Memory B cell (primary cell): ENCODE data around the gene PACS2.
"Not testable (repeated sequence)": the region's sequence is repeated elsewhere in the genome, so short reads cannot be mapped to it uniquely, and the experiment has no call there.

Experiments
- ATAC-seq: fragments of 150-1000 bp; cut with Tn5 transposase; 2 replicates; pipeline ENCODE4 v1.10.0; 2021; ENCODE audit warnings: low read depth, mild to moderate bottlenecking, moderate library complexity
- DNase-seq, 2 donors: peaks; one replicate each; pipeline ENCODE4 v3.0.0; 2022; ENCODE audit warnings: low spot score in 2 of 2
- H3K27ac Mint-ChIP-seq: one replicate; pipeline ENCODE4 v1.8.0; 2022; ENCODE audit warnings: mild to moderate bottlenecking, moderate library complexity, mixed read lengths
- H3K27me3 Mint-ChIP-seq: one replicate; pipeline ENCODE4 v1.8.0; 2022; ENCODE audit warnings: mixed read lengths
- H3K36me3 Mint-ChIP-seq: one replicate; pipeline ENCODE4 v1.8.0; 2022; ENCODE audit warnings: mild to moderate bottlenecking, mixed read lengths
- H3K4me1 Mint-ChIP-seq: one replicate; pipeline ENCODE4 v1.8.0; 2022; ENCODE audit warnings: mixed read lengths
- H3K4me3 Mint-ChIP-seq: one replicate; pipeline ENCODE4 v1.8.0; 2022; ENCODE audit warnings: mild to moderate bottlenecking, moderate library complexity, mixed read lengths
- H3K9me3 Mint-ChIP-seq: one replicate; pipeline ENCODE4 v1.8.0; 2022; ENCODE audit warnings: mixed read lengths

The PACS2 gene

GRCh38 chr14:105281371-105282097 is 33.0 kb upstream of the PACS2 start:
- no peaks in the 10 kb centered on the region for H3K9me3 Mint-ChIP-seq
- DNase-seq (no peak), ATAC-seq (peak; percentile 32)
- no peak overlapping the region for H3K27ac Mint-ChIP-seq
- peaks cover 11% of the 10 kb centered on the region for H3K36me3 Mint-ChIP-seq
- peaks cover 17% of the 10 kb centered on the region for H3K4me1 Mint-ChIP-seq
- H3K4me3 Mint-ChIP-seq = no peak overlapping the region
- no peaks in the 10 kb centered on the region for H3K27me3 Mint-ChIP-seq

DNA sequence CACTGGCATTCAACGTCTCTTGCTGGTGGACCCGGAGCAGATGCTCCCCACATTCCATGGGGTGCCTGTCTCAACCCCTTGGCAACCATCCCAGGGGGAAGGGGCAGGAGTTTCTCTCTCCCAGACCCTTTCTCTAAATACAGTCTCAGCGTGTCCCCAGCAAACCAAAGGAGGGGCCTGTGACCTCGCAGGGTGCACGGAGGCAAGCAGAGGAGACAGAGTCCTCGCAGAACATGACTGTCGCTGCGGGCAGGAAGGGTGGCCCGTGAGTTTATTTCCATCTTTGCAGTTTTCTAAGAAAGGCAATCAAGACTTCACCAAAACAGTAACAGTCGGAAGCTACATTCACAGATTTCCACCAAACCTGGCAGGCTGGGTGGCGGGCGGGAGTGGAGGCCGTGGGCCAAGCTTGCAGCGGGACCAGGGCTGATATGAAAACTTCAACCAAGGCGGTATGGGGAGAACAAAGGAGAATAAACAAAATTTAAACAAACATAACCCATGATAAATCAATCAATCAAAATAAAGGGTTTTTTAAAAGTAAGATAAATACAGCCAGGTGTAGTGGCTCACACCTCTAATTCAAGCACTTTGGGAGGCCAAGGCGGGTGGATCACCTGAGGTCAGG is 32.3 kb upstream of the PACS2 start:
- peaks cover 17% of the 10 kb centered on the region for H3K4me1 Mint-ChIP-seq
- ATAC-seq = no peak
- H3K27ac Mint-ChIP-seq = no peak overlapping the region
- no peaks in the 10 kb centered on the region for H3K9me3 Mint-ChIP-seq
- no peak for DNase-seq
- no peak overlapping the region for H3K4me3 Mint-ChIP-seq
- H3K36me3 Mint-ChIP-seq = peaks cover 11% of the 10 kb centered on the region
- H3K27me3 Mint-ChIP-seq = no peaks in the 10 kb centered on the region

DNA sequence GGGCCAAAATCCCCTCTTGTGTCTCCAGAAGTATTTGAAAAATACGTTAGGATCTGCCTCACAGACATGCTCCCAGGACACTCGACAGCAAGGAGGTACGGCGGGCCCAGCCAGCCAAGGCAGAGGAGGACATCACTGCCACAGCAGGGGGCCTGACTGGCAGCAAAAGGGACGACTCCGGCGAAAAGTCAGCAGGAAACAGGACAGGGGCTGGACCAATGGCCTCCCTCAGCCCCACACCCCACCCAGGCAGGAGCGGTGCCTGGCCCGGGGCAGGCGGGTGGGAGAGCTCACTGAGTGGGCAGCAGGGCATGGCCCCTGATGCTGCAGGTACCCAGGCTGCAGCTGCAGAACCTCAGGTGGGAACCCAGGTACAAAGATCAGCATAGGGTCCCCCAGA is 31.5 kb upstream of the PACS2 start:
- no peaks in the 10 kb centered on the region for H3K27me3 Mint-ChIP-seq
- H3K9me3 Mint-ChIP-seq = no peaks in the 10 kb centered on the region
- DNase-seq (no peak), ATAC-seq (no peak)
- H3K4me1 Mint-ChIP-seq = peaks cover 17% of the 10 kb centered on the region
- peaks cover 11% of the 10 kb centered on the region for H3K36me3 Mint-ChIP-seq
- no peak overlapping the region for H3K27ac Mint-ChIP-seq
- H3K4me3 Mint-ChIP-seq = no peak overlapping the region

- ATAC-seq = no peak
- H3K4me1 Mint-ChIP-seq = peaks cover 17% of the 10 kb centered on the region
- DNase-seq = no peak
- peaks cover 11% of the 10 kb centered on the region for H3K36me3 Mint-ChIP-seq
- no peaks in the 10 kb centered on the region for H3K27me3 Mint-ChIP-seq
- H3K9me3 Mint-ChIP-seq = no peaks in the 10 kb centered on the region
- H3K4me3 Mint-ChIP-seq = no peak overlapping the region
- no peak overlapping the region for H3K27ac Mint-ChIP-seq
Measured at GRCh38 chr14:105283899-105284298, 30.6 kb upstream of the PACS2 start.

- DNase-seq (no peak), ATAC-seq (no peak)
- Mint-ChIP-seq H3K4me1 (peaks cover 18% of the 10 kb centered on the region), H3K27ac (no peak overlapping the region), H3K9me3 (no peaks in the 10 kb centered on the region), H3K4me3 (no peak overlapping the region), H3K36me3 (peaks cover 11% of the 10 kb centered on the region), H3K27me3 (no peaks in the 10 kb centered on the region)
Measured at GRCh38 chr14:105285174-105285573, 29.4 kb upstream of the PACS2 start.

- ATAC-seq = no peak
- H3K4me1 Mint-ChIP-seq = peaks cover 19% of the 10 kb centered on the region
- H3K27me3 Mint-ChIP-seq = peaks cover 2% of the 10 kb centered on the region
- peaks cover 14% of the 10 kb centered on the region for H3K36me3 Mint-ChIP-seq
- no peaks in the 10 kb centered on the region for H3K9me3 Mint-ChIP-seq
- no peak for DNase-seq
- H3K27ac Mint-ChIP-seq = peak overlapping the region; percentile 17
- no peak overlapping the region for H3K4me3 Mint-ChIP-seq
Measured at GRCh38 chr14:105286759-105287144, 27.8 kb upstream of the PACS2 start.

DNA sequence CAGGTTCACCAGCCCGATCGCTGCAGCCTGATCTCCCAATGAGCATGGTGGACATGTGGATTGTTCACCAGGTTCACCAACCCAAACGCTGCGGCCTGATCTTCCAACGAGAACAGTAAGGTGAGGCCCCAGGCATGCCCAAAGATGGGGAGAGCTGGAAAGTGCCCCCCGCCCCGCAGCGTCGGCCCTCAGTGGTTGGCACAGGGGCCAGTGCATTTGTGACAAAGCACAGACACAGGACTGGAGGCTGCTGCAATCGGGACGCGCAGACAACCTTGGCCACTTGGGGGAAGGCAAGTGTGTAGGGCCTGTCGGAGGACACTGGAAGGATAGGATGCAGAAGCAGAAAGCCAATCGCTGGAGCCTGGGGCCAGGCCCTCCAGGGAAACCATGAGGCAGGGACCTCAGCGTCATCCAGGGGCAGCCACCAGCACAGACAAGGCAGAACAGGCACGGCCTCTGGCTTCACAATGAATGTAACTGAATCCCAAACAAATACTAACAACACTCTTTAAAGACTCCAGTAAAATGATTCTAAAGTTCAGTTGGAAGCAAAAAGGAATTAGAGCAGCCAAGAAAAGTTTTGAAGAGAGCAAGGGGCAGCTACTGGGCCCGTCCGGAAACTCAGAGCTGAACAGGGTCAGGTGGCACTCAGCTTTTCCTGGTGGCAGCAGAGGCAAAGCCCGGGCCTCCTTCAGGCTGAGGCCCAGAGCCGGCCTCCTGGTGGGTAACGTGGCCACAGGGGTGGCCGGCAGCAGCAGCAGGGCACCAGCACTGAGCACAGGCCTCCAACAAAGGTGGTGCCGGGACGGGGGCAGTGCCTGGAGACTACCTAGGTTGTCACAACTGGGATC is 27.1 kb upstream of the PACS2 start:
- ATAC-seq = no peak
- H3K4me1 Mint-ChIP-seq = peaks cover 19% of the 10 kb centered on the region
- no peak for DNase-seq
- H3K36me3 Mint-ChIP-seq = peaks cover 14% of the 10 kb centered on the region
- H3K4me3 Mint-ChIP-seq = no peak overlapping the region
- no peaks in the 10 kb centered on the region for H3K9me3 Mint-ChIP-seq
- H3K27me3 Mint-ChIP-seq = peaks cover 2% of the 10 kb centered on the region
- H3K27ac Mint-ChIP-seq = no peak overlapping the region

GRCh38 chr14:105288936-105289335 is 25.6 kb upstream of the PACS2 start:
- not testable (repeated sequence) for ATAC-seq, H3K27ac Mint-ChIP-seq, H3K9me3 Mint-ChIP-seq, H3K27me3 Mint-ChIP-seq, DNase-seq, H3K4me3 Mint-ChIP-seq
- Mint-ChIP-seq H3K4me1 (peaks cover 18% of the 10 kb centered on the region), H3K36me3 (peaks cover 14% of the 10 kb centered on the region)

GRCh38 chr14:105290621-105291346 is 23.8 kb upstream of the PACS2 start:
- peaks cover 2% of the 10 kb centered on the region for H3K27me3 Mint-ChIP-seq
- no peak overlapping the region for H3K4me3 Mint-ChIP-seq
- ATAC-seq (no peak), DNase-seq (no peak)
- no peaks in the 10 kb centered on the region for H3K9me3 Mint-ChIP-seq
- H3K27ac Mint-ChIP-seq = no peak overlapping the region
- H3K4me1 Mint-ChIP-seq = peaks cover 20% of the 10 kb centered on the region
- peaks cover 3% of the 10 kb centered on the region for H3K36me3 Mint-ChIP-seq

GRCh38 chr14:105292826-105293711 is 21.5 kb upstream of the PACS2 start:
- Mint-ChIP-seq H3K9me3 (no peaks in the 10 kb centered on the region), H3K4me3 (no peak overlapping the region), H3K27me3 (peaks cover 2% of the 10 kb centered on the region), H3K4me1 (peaks cover 20% of the 10 kb centered on the region), H3K36me3 (peaks cover 3% of the 10 kb centered on the region), H3K27ac (no peak overlapping the region)
- DNase-seq (no peak), ATAC-seq (no peak)

- DNase-seq = peak in 1 of 2 donors; percentile 37
- H3K4me1 Mint-ChIP-seq = peaks cover 18% of the 10 kb centered on the region
Measured at GRCh38 chr14:105294142-105294597, 20.4 kb upstream of the PACS2 start.

GRCh38 chr14:105297311-105297710 is 17.2 kb upstream of the PACS2 start:
- not testable (repeated sequence) for H3K27ac Mint-ChIP-seq, DNase-seq, H3K27me3 Mint-ChIP-seq, H3K4me3 Mint-ChIP-seq, H3K36me3 Mint-ChIP-seq, H3K9me3 Mint-ChIP-seq, ATAC-seq
- peaks cover 20% of the 10 kb centered on the region for H3K4me1 Mint-ChIP-seq

More at GRCh38 chr14:105294142-105294597, 20.4 kb upstream of the PACS2 start:
- ATAC-seq = peak; percentile 84
- peaks cover 2% of the 10 kb centered on the region for H3K27me3 Mint-ChIP-seq
- H3K9me3 Mint-ChIP-seq = no peaks in the 10 kb centered on the region
- peak overlapping the region; percentile 28 for H3K4me3 Mint-ChIP-seq
- peaks cover 3% of the 10 kb centered on the region for H3K36me3 Mint-ChIP-seq
- peak overlapping the region; percentile 84 for H3K27ac Mint-ChIP-seq
